ENCODE measurements around the gene LIN52.

DNA sequence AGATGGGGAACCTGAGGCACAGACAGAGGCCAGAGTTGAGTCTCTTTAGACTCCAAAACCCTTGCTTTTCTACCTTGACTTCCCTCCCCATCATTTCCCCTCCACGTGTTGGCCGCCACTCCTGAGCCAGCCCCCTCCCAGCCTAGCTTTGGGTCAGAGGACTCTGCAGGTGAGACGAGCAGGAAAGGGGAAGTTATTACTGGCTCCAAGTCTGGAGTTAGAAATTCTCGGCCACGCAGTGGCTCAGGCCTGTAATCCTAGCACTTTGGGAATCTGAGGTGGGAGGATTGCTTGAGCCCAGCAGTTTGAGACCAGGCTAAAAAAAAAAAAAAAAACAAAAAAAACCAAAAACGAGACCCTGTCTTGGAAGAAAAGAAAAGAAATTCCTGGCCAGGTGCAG is 163.3 kb downstream of the LIN52 start:
- no peak for TF ChIP-seq POLR2A (IDR thresholded peaks at IDR 0.05; ENCODE audit: low read depth, low read length)
- no peak for TF ChIP-seq POLR2AphosphoS5 (IDR thresholded peaks at IDR 0.05; ENCODE audit: low read depth, low read length)
- no peak for TF ChIP-seq TAF1 (IDR thresholded peaks at IDR 0.05; ENCODE audit: low read depth, low read length)
